ENCODE results near the gene PITPNB. TPM values are rescaled to one million over a fixed set of nuclear protein-coding genes. Genes with fewer than 3 reads are reported as not detected.

The PITPNB gene
- polyA plus RNA-seq, 1 donor (not counting 4 experiments of a cell fraction or from before 2014, with no cell fraction given), result 81.6 TPM

- Histone ChIP-seq H3K36me3 (ENCODE audit: control insufficient read depth in 2 of 2, extremely low read depth in 1 of 2, insufficient read depth in 2 of 2, low read length in 2 of 2) (peaks cover 14 to 34% of the 10 kb centered on the region in 2 experiments), H3K4me2 (ENCODE audit: control insufficient read depth, extremely low read depth, insufficient read depth, low read depth, low read length) (no peak overlapping the region), H3K9me1 (ENCODE audit: control insufficient read depth, extremely low read depth, insufficient read depth, low read length) (peaks cover 2% of the 10 kb centered on the region), H3K4me1 (ENCODE audit: control insufficient read depth, extremely low read depth, insufficient read depth, low read length) (no peaks in the 10 kb centered on the region), H3K4me3 (ENCODE audit: control insufficient read depth in 2 of 3, extremely low read depth in 1 of 3, insufficient read depth in 2 of 3, low read depth in 1 of 3, low read length in 3 of 3) (no peak overlapping the region), H3K79me2 (ENCODE audit: control insufficient read depth, insufficient read depth, low read length) (peaks cover 67% of the 10 kb centered on the region), H2AFZ (ENCODE audit: control insufficient read depth, low read length) (no peak overlapping the region), H3K27ac (ENCODE audit: control insufficient read depth, insufficient read depth, low read length) (no peak overlapping the region), H4K20me1 (ENCODE audit: control insufficient read depth, extremely low read depth, insufficient read depth, low read length) (peaks cover 14% of the 10 kb centered on the region), H3K9ac (ENCODE audit: control insufficient read depth, extremely low read depth, insufficient read depth, low read length) (no peak overlapping the region), H3K9me3 (ENCODE audit: control insufficient read depth, low read depth, low read length) (no peaks in the 10 kb centered on the region), H3K27me3 (ENCODE audit: control insufficient read depth, extremely low read depth, insufficient read depth, low read length) (no peaks in the 10 kb centered on the region)
- dilution Hi-C loops (cut with MboI; ENCODE audit: extremely low pct_ligation_motif_present, low sequenced_read_pairs), result no loop called here
- TF ChIP-seq CTCF (optimal IDR thresholded peaks at IDR 0.05 in 1 of 3, IDR thresholded peaks at IDR 0.05 in 1 of 3, conservative IDR thresholded peaks at IDR 0.05 in 1 of 3; ENCODE audit: extremely low read depth in 1 of 3, insufficient read depth in 2 of 3, low read length in 3 of 3) (no peak), EZH2 (IDR thresholded peaks at IDR 0.05; ENCODE audit: low read length) (no peak)
- FAIRE-seq, result no peak
- no peak for DNase-seq (ENCODE audit: low read depth, low spot score)
Measured at GRCh38 chr22:27874185-27874584, 44.9 kb downstream of the PITPNB start.

GRCh38 chr22:27873472-27873871 is 45.6 kb downstream of the PITPNB start:
- Histone ChIP-seq H4K20me1 (ENCODE audit: control insufficient read depth, extremely low read depth, insufficient read depth, low read length) (peaks cover 10% of the 10 kb centered on the region), H3K4me1 (ENCODE audit: control insufficient read depth, extremely low read depth, insufficient read depth, low read length) (no peaks in the 10 kb centered on the region), H3K36me3 (ENCODE audit: control insufficient read depth in 2 of 2, extremely low read depth in 1 of 2, insufficient read depth in 2 of 2, low read length in 2 of 2) (peaks cover 14 to 37% of the 10 kb centered on the region in 2 experiments), H3K27ac (ENCODE audit: control insufficient read depth, insufficient read depth, low read length) (no peak overlapping the region), H3K9me1 (ENCODE audit: control insufficient read depth, extremely low read depth, insufficient read depth, low read length) (peaks cover 2% of the 10 kb centered on the region), H3K4me3 (ENCODE audit: control insufficient read depth in 2 of 3, extremely low read depth in 1 of 3, insufficient read depth in 2 of 3, low read depth in 1 of 3, low read length in 3 of 3) (no peak overlapping the region), H3K4me2 (ENCODE audit: control insufficient read depth, extremely low read depth, insufficient read depth, low read depth, low read length) (no peak overlapping the region), H2AFZ (ENCODE audit: control insufficient read depth, low read length) (no peak overlapping the region), H3K27me3 (ENCODE audit: control insufficient read depth, extremely low read depth, insufficient read depth, low read length) (no peaks in the 10 kb centered on the region), H3K79me2 (ENCODE audit: control insufficient read depth, insufficient read depth, low read length) (peaks cover 63% of the 10 kb centered on the region), H3K9me3 (ENCODE audit: control insufficient read depth, low read depth, low read length) (no peaks in the 10 kb centered on the region), H3K9ac (ENCODE audit: control insufficient read depth, extremely low read depth, insufficient read depth, low read length) (no peak overlapping the region)
- FAIRE-seq (no peak), DNase-seq (ENCODE audit: low read depth, low spot score) (no peak)
- dilution Hi-C loops (cut with MboI; ENCODE audit: extremely low pct_ligation_motif_present, low sequenced_read_pairs), result no loop called here
- TF ChIP-seq CTCF (optimal IDR thresholded peaks at IDR 0.05 in 1 of 3, IDR thresholded peaks at IDR 0.05 in 1 of 3, conservative IDR thresholded peaks at IDR 0.05 in 1 of 3; ENCODE audit: extremely low read depth in 1 of 3, insufficient read depth in 2 of 3, low read length in 3 of 3), result no peak
- TF ChIP-seq EZH2 (IDR thresholded peaks at IDR 0.05; ENCODE audit: low read length), result no peak

Measured in keratinocyte (primary cell).